KMS-11 (cell line): ENCODE measurements around the gene CALML6.

Experiments
- H2AFZ ChIP-seq: fragments of 200-600 bp; sonication (generic); 2 replicates; pipeline ENCODE4 v1.6.1; 2016; ENCODE audit warnings: antibody characterized with exemption, mixed run types, low read depth
- H3K27ac ChIP-seq: fragments of 200-600 bp; sonication (generic); 2 replicates; pipeline ENCODE4 v1.6.1; 2016; ENCODE audit warnings: mild to moderate bottlenecking, mixed run types
- H3K27me3 ChIP-seq: fragments of 200-600 bp; sonication (generic); 2 replicates; pipeline ENCODE4 v1.6.1; 2017; ENCODE audit warnings: mild to moderate bottlenecking, low read depth, mixed run types, moderate library complexity; ENCODE audit not compliant: insufficient read depth
- H3K36me3 ChIP-seq: fragments of 200-600 bp; sonication (generic); 2 replicates; pipeline ENCODE4 v1.6.1; 2017; ENCODE audit warnings: mild to moderate bottlenecking, mixed run types; ENCODE audit not compliant: insufficient read depth
- H3K4me1 ChIP-seq: fragments of 200-600 bp; sonication (generic); 2 replicates; pipeline ENCODE4 v1.6.1; 2016; ENCODE audit warnings: mild to moderate bottlenecking, low read depth, mixed run types; ENCODE audit not compliant: poor library complexity, severe bottlenecking
- H3K4me2 ChIP-seq: fragments of 200-600 bp; sonication (generic); 2 replicates; pipeline ENCODE4 v1.7.0; 2016; ENCODE audit warnings: mild to moderate bottlenecking, mixed run types
- H3K4me3 ChIP-seq: fragments of 200-600 bp; sonication (generic); IDR thresholded peaks from 2 replicates; pipeline ENCODE4 v1.6.1; 2017; ENCODE audit warnings: low read depth, low read length, mixed read lengths; ENCODE audit not compliant: insufficient read depth
- H3K79me2 ChIP-seq: fragments of 200-600 bp; sonication (generic); 2 replicates; pipeline ENCODE4 v1.6.1; 2016; ENCODE audit warnings: low read depth, mixed run types; ENCODE audit not compliant: insufficient read depth
- H3K9ac ChIP-seq: fragments of 200-600 bp; sonication (generic); 2 replicates; pipeline ENCODE4 v1.6.1; 2016; ENCODE audit warnings: mild to moderate bottlenecking, mixed run types
- H4K20me1 ChIP-seq: fragments of 200-600 bp; sonication (generic); 2 replicates; pipeline ENCODE4 v1.6.1; 2016; ENCODE audit warnings: mild to moderate bottlenecking, mixed run types; ENCODE audit not compliant: insufficient read depth
- CTCF ChIP-seq: fragments of 200-600 bp; sonication (generic); conservative IDR thresholded peaks from 2 replicates; pipeline ENCODE4 v1.6.1; 2017; ENCODE audit warnings: low read depth, mild to moderate bottlenecking, antibody characterized with exemption, low read length, moderate library complexity, mixed read lengths

CALML6 gene

DNA sequence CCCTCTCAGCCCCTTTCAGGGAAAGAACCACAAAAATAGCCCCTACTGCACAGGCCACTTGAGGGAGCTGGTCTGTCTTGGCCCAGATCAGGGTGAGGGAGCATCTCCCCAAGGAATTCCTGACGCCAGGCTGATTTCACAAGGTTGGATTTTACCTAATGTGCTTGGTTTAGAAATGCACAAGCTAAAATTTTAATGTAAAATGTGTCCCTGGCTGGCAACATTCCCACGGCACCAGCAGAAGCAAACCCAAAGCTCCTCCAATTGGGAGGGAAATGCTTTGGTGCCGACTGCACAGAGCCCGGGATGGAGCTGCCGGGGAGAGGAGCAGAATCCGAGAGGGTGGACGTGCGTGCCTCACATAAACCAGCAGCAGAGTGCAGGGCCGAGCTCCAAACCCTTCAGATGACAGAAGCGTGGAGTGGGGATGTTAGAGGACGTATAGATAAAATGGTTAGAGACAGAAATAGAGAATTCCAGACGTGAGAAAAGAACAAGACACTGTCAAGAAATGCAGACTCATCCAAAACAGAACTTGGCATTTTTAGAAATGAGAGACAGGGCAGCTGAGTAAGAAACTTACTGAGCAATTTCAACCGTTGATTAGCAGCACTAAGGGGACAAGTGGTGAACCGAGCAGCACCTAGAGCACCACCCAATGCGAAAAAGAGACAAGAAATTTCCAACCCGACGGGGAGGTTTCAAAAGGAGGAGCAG lies 45.6 kb downstream of the CALML6 start:
- H3K4me1 ChIP-seq = no peaks in the 10 kb centered on the region
- H2AFZ ChIP-seq = no peak overlapping the region
- H3K9ac ChIP-seq = no peak overlapping the region
- no peak overlapping the region for H3K27ac ChIP-seq
- no peak overlapping the region for H3K4me2 ChIP-seq
- peaks cover 100% of the 10 kb centered on the region for H3K27me3 ChIP-seq
- no peaks in the 10 kb centered on the region for H3K79me2 ChIP-seq
- no peaks in the 10 kb centered on the region for H4K20me1 ChIP-seq
- H3K4me3 ChIP-seq = no peak overlapping the region
- H3K36me3 ChIP-seq = no peaks in the 10 kb centered on the region
- TF ChIP-seq CTCF = 0 out of 2 replicates have a peak, but pooled peaks have one; percentile 4

DNA sequence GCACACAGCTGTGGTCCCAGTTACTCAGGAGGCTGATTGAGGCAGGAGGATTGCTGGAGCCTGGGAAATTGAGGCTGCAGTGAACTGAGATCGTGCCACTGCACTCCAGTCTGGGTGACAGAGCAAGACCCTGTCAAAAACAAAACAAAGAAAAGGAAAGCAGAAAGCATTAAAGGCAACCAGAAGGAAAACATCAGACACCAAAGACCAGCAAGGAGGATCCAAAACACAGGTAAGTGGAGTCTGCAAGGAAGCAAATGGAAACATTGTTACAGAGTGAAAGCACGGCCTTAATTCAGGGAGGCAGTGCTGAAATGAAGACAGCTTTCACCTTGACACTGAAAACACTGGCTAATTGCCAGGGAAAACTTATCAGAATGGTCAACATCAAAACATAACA lies 47.7 kb downstream of the CALML6 start:
- no peak overlapping the region for H3K9ac ChIP-seq
- peaks cover 100% of the 10 kb centered on the region for H3K27me3 ChIP-seq
- no peak overlapping the region for H2AFZ ChIP-seq
- no peaks in the 10 kb centered on the region for H3K4me1 ChIP-seq
- no peak for TF ChIP-seq CTCF
- H4K20me1 ChIP-seq = no peaks in the 10 kb centered on the region
- no peaks in the 10 kb centered on the region for H3K36me3 ChIP-seq
- no peak overlapping the region for H3K27ac ChIP-seq
- H3K4me3 ChIP-seq = no peak overlapping the region
- no peaks in the 10 kb centered on the region for H3K79me2 ChIP-seq
- no peak overlapping the region for H3K4me2 ChIP-seq

GRCh38 chr1:1963570-1963969 lies 48.5 kb downstream of the CALML6 start:
- H4K20me1 ChIP-seq = no peaks in the 10 kb centered on the region
- no peak overlapping the region for H3K27ac ChIP-seq
- no peaks in the 10 kb centered on the region for H3K36me3 ChIP-seq
- no peaks in the 10 kb centered on the region for H3K4me1 ChIP-seq
- H2AFZ ChIP-seq = no peak overlapping the region
- no peak overlapping the region for H3K4me2 ChIP-seq
- peaks cover 97% of the 10 kb centered on the region for H3K27me3 ChIP-seq
- no peak for TF ChIP-seq CTCF
- H3K9ac ChIP-seq = no peak overlapping the region
- no peak overlapping the region for H3K4me3 ChIP-seq
- H3K79me2 ChIP-seq = no peaks in the 10 kb centered on the region

DNA sequence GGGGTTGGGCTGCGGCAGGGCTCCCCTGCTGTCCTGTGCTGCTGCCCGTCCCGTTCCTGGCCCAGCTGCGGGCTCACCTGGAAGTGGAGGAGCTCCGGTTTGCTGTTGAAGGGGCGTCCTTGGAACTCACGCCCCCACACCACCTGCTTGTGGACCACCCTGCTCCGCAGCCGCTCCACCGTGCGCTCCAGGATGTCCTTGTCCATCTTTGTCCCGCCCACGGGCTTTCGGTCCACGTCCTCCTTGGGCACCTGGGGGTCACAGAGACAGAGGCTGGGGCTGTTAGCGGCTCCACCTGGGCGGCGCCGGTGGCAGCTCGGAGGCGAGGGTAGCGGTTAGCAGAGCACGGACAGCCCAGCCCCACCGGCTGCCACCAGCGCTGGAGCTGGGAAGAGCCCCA lies 49.8 kb downstream of the CALML6 start:
- Histone ChIP-seq H3K27ac (no peak overlapping the region), H3K79me2 (no peaks in the 10 kb centered on the region), H3K36me3 (no peaks in the 10 kb centered on the region), H3K4me3 (no peak overlapping the region), H3K4me1 (no peaks in the 10 kb centered on the region), H3K27me3 (peaks cover 84% of the 10 kb centered on the region), H4K20me1 (no peaks in the 10 kb centered on the region), H2AFZ (no peak overlapping the region), H3K9ac (no peak overlapping the region), H3K4me2 (no peak overlapping the region)
- no peak for TF ChIP-seq CTCF
